ENCODE measurements around the gene HTT.

DNA sequence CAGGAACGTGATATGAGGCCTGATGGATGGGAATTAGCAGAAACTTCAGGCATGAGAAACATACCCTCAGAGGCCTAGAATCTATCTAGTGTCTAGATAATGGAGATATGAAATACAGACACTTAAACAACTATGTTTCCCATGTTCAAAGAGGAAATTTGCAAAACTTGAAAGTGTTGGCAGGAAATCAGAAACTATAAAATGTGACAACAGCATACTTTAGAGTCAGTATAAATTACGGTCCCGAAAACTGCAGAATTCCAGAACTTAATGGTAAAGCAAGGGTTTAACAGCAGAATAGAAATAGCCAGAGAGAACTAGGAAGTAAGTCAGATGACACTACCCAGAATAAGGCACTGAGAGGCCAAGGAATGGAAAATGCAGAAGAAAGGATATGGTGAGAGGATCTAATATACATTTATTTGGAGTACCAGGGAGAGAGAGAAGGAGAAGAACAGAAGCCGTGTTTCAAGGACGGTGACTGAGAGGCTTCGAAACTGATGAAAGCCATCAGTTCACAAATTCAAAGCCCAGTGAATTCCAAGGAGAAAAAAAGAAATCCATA, 7.6 kb upstream of the HTT start:
- TF ChIP-seq, protein P1, sequence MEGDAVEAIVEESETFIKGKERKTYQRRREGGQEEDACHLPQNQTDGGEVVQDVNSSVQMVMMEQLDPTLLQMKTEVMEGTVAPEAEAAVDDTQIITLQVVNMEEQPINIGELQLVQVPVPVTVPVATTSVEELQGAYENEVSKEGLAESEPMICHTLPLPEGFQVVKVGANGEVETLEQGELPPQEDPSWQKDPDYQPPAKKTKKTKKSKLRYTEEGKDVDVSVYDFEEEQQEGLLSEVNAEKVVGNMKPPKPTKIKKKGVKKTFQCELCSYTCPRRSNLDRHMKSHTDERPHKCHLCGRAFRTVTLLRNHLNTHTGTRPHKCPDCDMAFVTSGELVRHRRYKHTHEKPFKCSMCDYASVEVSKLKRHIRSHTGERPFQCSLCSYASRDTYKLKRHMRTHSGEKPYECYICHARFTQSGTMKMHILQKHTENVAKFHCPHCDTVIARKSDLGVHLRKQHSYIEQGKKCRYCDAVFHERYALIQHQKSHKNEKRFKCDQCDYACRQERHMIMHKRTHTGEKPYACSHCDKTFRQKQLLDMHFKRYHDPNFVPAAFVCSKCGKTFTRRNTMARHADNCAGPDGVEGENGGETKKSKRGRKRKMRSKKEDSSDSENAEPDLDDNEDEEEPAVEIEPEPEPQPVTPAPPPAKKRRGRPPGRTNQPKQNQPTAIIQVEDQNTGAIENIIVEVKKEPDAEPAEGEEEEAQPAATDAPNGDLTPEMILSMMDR (IDR thresholded peaks at IDR 0.05; ENCODE audit: low read depth, low read length, poor library complexity, severe bottlenecking), result no peak
- TF ChIP-seq EZH2phosphoT487 (IDR thresholded peaks at IDR 0.05; ENCODE audit: borderline replicate concordance, low read length), result no peak
